GM19025 (cell line): ENCODE measurements around the gene MCM3.

ENCODE experiments used
- ATAC-seq: cut with Tn5 transposase; IDR thresholded peaks from one replicate; pipeline ENCODE4 v1.9.1; 2021; ENCODE audit warnings: mild to moderate bottlenecking, low read depth, moderate library complexity; ENCODE audit not compliant: unreplicated experiment

Gene MCM3

DNA sequence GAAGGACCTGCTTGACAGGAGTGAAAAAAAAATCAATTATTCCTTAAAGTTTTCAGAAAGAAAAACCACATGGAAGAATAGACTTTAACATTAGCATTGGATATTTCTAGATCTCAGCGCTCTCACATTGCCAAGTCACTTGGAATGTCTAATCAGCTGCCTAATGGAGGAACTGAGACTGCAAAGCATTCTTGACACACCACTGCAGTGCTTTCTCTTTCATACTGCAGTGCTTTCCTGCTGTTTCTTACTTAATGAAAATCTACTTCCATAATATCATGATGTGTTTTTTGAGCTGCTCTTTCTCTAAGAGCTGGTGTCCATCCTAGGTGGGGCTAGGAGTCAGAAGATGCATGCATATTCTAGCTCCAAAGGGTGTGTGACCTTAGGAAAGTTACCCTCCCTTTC lies 20.4 kb upstream of the MCM3 start:
- ATAC-seq = peak; percentile 62

DNA sequence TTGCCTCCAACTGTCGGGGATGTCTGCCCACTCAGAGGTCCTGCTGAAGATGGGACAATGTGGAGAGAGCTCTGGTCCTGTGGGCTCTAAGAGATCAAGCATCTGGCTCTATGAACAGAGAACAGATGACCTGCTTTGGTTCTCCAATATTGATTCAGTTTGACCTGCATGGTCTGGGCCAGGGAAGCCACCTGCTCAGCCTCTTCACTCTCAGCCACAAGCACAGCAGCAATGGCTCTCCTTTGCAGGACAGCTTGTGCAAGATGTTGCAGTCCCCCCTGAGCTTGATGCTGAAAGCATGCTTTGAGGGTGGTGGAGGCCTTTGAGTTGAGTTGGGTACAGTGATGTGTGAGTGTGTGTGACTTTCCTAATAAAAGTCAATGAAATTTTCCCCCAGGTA lies 18.6 kb upstream of the MCM3 start:
- no peak for ATAC-seq

DNA sequence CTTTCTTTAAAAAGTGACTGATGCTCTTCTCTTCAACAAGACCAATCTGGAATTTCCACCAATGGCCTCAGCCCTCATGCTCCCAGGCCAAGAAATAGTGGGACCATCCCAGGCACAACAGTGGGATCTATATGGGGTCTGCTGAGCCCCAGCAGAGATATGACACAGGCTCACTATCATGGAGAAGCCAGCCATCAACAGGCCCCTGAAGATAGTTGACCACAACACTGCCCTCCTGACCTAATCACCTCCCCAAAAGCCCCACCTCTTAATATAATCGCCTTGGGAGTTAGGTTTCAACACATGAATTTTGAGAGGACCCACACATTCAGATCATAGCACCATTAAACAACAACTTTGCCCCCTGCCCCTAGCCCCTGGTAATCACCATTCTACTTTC lies 16.8 kb upstream of the MCM3 start:
- ATAC-seq = no peak

DNA sequence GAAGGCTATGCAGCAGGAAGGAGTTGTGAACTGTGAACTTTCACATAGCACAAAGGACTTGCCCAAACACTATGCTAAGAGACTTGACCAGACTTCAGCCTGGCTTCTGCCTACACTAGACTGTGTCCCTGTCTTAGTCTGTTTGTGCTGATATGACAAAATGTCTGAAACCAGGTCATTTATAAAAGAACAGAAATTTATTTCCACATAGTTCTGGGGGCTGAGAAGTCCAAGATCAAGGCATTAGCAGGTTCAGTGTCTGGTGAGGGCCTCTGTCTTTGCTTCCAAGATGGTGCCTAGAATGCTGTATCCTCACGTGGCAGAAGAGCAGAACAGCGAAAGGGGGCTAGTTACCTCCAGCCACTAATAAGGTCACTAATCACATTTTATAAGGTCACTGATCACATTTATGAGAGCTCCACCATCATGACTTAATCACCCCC lies 16.0 kb upstream of the MCM3 start:
- no peak for ATAC-seq

DNA sequence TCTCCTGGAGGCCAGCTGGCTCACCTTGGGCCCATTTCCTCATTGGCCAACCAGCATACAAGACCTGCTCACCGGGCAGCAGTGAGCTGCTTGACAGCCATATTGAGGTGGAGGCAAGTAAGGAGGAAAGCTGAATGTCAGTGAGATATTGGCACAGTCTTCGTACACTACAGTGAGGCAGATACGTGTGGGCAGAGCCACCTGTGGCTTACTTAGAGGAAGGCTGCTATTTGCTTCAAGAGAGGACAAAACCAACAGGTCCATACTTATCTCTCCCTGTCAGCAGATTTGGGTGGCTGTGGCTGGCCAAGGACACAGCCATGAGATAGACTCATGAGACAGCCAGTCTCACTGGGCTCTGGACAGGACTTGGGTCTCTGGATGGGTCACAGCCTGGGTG lies 15.1 kb upstream of the MCM3 start:
- ATAC-seq = no peak

DNA sequence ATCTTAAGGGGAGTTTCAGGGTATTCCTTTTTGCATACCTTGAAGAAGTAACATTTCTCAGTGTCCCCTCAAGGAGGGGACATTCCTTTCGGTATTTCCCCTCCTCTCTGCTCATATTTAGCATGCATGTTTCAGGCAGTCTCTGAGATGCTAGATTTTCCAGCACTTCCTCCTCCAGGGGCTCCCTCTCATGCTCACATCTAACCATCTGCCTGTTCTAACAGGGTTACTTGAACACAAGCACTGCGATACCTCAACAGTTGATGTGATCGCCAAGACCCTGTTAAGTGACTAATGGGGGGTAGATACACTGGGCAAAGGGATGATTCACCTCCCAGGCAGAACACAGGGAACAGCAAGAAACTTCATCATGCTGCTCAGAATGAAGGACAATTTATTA lies 12.9 kb upstream of the MCM3 start:
- ATAC-seq = peak; percentile 20

DNA sequence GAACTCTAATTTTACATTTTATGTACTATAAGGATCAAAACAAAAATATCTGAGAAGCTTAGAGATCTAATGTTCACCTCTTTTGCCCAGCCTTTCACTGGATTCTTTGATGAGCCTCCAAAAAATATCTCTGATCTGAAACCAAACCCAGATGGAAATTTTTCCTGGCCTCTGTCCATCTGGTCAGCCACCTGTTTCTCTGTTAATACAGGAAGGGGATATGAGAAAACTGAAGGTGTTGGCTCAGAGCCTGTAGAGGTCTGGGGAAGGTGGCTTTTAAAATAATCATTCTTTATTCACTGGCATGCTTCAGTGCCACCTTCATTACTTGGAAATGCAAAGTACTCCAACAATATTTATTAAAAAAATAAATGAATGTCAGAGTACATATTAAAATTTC lies 8.5 kb upstream of the MCM3 start:
- ATAC-seq = no peak

DNA sequence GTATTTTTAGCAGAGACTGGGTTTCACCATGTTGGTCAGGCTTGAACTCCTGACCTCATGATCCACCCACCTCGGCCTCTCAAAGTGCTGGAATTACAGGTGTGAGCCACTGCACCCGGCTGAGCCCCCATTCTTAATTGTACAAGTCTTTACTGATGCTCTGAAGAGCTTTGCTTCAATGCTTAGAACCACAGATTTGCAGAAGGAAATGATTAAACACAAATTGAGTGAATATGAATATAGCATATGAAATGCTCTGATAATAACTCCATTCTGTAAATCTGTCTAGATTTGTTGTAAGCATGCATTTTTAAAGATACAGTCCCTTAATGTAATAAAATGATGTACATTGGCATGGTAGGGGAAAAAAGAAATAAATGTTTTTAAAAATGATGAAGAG lies 4.3 kb upstream of the MCM3 start:
- ATAC-seq = no peak

DNA sequence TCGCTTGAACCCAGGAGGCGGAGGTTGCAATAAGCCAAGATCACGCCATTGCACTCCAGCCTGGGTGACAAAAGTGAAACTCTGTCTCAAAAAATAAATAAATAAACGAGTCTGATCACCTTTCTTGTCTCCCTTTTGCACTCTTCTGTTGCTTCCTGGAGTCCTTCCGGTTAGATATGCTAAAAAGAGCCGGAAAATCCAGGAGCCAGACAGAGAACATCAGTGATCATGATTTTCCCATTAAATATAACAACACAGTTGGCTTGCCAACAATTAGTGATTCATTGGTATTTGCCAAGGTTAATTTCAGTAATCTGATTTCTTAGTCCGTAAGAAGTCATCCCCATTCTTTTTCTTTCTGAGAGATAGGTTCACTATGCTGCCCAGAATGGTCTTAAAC lies 3.7 kb upstream of the MCM3 start:
- no peak for ATAC-seq

DNA sequence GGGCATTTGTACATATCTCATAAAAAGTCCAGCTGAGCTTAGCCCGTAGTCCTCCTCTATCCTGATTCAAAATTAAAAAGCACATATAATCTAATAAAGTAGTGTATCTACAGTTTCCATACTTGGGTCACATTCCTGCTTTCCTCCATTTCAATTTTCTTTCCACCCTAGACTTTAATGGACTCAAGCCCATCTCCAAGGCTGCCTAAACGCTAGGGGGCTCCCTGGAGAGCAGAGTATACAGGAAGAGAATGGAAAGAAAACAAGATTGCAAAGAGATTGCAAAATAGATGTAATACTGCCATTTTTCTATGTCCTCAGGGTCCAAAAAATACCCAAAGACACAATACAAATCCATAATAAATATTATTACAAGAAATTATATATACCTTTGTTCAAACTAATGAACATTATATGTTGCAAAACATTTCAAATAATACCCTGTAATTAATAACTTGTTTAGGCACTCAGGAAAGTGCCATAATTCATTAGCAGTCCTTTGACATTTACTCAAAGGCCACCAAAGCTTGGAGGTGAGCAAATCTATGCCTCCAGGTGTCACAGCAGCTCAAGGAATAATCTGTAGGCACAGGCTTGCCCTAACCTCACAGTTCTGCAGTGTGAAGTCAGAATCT lies 2.4 kb upstream of the MCM3 start:
- no peak for ATAC-seq

DNA sequence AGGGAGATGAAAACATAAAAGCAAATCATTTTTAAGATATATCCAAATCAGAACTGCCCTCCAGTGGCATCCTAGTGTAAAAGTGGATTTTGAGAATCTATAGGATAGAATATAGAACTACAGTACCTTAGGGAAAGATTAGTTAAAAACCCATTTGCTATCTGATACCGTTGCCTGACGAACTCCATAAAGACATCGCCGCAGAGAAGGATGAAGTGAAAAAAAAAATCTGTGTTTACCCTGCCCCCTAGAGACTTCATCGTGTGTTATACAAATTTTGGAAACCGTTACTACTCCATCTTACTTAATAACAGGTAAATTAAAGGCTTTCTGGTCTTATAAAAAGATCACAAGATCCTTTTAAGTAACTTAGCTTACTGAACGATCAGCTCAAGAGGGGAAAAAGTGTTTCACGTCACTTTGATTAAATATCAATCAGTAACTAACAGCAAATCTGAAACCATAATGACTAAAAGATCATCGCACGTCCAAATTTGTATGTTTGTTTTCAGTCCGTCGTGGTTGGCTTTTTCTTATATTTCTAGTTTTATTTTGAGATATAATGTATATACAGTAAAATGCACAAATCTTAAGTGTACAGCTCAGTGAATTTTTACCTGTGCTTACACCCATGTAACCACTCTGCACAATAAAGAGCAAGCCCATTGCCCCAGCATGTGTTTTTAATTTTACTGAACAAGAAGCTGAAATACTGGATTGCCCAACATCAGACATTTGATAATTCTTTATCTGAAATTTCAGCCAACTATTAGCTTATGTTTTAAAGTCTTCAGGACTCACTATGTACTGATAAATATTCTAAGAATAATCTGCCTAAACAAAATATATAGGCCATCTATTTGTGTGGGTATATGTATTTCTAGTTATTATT lies 881 bp upstream of the MCM3 start:
- ATAC-seq = no peak

DNA sequence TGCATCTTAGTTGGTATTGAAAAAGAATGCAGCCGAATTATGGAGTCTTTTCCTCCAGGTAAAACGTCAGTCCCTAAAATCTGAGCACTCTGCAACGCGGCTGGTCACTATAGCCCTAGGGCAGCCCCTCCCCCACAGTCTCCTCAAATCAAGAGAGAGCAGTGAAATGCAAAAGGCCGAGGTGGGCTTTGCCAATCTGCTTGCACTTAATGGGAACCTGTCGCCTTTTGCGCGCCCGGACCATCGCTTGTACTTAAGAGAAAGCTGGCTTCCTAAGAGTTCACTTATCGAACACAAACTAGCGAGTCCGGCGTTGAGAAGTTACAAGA lies 447 bp downstream of the MCM3 start:
- ATAC-seq = no peak

DNA sequence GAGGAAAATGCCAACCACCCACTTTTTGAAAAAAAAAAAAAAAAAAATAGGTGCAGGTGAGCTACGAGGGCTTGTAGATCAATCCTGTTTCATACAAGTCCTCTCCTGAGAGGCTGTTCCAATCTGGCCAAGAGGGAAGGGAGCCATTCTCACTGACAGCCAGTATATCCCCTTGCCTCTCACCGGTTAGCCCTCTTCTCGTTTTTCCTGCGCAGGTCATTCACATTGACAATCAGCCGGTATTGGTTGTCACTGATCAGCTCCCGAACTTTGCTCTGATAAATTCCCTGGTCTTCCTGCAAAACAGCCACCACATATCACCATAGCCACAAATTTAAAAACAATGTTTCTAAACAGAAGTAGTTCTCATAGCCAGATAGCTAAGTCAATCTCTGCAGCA lies 1.4 kb downstream of the MCM3 start:
- no peak for ATAC-seq

DNA sequence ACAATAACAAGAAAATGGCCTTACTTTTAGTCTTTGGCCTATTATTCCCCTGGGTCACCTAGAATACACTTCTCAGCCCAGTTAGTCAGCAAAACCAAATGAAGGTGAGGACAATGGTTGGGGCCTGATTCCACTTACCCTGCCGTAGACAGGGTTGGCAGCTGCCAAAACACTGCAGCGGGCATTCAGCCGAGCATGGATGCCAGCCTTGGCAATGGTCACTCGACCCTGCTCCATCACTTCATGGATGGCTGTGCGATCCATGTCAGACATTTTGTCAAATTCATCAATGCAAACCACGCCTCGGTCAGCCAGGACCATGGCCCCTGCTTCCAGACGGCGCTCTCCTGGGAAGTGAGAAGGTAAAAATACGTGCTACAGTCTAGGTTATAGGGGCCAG lies 8.4 kb downstream of the MCM3 start:
- ATAC-seq = no peak

DNA sequence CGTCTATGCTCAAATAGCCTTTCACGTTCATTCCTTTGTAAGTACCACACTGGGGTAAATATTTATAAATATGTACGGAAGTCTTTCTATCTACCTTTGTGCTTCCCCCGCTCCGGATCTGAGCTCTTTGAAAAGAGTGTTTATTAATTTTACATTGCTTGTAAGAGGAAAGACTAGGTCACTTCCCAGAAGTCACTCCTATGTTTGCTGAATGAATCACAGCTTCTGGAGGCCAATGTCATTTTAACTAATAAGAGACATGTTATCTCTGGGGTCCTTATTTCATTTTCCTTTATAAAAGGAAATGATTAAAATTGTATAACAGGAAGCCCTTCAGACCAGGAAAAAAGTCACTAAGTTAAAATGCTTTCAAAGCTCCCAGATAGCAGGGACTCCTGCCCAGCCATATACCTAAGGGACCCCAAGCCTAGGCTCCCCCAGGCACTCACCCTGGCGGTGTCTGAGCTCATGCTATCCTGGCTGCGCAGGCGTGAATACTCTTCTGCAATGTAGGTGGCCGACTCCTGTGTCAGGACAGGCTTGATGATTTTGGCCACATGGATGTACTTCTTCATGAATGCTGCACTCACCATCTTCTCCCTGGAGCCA lies 12.6 kb downstream of the MCM3 start:
- no peak for ATAC-seq

DNA sequence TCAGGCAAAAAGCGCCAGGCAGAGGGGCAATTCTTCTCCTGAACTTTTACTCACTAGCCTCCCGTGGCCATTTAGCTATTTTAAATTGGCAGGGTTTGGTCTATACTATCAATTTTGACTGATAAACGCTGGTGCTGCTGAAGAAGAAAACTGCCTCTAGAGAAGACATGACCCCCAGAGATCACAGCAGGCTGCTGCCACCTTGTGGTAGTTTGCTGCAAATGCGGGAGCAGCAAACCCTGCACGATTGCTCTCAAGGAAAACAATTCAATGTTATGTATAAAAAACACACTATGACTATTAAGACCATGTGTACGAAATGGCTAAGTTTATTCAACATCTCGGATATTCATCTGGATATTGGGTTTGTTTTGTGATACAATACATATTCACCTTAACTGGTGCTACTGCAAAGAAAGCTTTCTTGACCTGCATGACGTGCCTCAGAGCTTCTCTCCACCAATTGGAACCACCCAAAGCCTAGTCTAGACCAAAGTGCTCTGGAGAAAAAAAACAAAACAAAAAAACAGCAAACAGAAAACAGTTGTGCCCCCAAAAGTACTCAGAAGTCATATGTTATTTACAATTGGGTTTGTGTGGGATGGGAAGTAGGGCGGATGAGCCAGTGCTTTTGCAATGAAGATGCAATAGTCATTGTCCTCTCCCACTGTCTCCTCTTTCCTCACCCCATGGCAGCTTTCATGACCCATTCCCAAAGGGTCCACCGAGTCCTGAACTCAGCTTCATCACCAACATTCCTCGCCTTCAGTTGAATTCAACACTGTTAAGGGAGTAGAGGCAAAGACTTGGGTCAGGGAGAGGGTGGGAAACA lies 20.6 kb downstream of the MCM3 start:
- ATAC-seq = peak; percentile 77

DNA sequence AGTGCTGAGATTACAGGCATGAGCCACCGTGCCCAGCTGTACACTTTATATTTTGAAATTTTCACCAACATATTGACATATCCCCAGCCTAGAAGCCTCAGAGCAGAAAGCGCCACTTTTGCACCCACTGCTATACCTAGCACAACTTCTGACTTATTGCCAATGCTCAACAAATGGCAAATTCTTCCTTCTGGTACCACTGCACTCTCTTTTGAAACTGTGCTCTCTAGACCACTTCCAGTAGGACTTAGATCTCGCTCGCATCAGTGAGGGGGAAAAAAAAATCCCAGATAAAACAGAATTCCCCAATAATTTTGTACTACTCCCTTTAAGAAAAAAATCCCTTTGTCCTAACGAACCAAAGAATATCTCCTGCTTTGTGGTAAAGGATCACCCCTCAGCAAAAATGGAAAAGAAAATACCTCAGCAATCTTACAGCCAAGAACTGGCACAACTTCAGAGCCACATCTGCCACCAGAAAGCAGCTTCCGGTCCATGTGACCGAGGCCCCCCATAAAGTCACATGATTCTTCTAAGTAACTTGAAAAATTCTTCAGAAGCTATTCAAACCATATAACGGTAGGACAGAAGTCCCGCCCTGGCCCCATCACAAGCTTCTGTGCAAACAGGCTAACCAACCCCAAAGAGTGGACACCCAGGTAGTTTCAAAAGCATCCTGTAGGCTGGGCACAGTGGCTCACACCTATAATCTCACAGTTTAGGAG lies 21.8 kb downstream of the MCM3 start:
- ATAC-seq = no peak

DNA sequence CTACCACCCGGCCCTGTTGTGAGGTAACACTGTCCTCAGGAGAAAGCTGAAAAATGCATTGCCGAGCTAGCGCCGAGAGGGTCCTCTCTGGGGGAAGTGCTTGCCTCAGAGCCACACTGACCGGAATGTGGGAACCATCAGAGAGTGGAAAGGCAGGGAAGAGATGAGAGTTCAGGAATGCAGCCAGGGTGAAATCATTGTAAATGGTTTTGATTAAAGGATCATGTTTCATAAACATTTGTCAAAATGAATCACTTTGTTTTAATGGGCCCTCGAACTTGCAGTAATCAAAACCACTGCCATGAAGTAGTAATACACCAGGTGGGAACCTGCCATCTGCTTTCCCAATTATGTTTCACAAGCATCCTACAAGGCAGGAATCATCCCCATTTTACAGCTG lies 23.3 kb downstream of the MCM3 start:
- no peak for ATAC-seq

DNA sequence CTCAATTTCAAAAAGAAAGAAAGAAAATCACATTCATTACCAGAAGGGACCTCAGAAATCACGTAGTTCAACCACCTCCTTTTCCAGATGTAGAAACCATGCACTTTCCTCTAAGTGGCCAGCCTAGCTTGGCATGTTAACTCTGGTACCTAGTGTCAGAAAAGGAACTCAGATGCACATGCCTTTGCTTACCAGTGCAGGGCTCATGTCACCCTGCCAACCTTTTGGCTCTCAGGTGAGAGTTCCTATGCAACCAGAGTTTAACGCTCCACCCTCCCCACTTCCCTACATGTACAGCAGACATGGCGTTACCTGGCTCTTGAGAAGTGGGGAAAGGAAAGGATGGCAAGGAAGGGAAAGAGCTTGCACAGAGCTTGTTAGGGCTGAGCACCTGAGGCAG lies 23.9 kb downstream of the MCM3 start:
- ATAC-seq = no peak

DNA sequence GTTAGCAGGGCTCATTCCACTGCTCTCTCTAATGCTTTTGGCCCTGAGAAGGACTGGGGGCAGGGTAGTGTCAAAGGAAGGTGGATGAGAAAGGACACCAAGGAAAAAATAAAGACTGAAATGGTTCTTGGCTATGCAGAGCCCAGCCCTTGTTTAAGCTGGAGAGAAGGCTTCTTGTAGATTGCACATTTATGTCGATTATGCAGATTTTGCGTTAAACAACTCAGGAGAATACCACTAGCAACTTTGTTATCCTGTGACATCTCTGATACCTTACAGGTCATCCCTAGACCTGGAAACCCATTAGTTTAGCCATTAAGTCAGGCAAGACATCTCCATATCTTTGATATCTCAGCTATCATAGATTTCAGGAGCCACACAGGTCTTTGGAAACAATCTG lies 29.1 kb downstream of the MCM3 start:
- ATAC-seq = no peak
